GM18870 (cell line): Measurements from ENCODE around the gene TBC1D3D.
"Not testable (repeated sequence)": the region's sequence is repeated elsewhere in the genome, so short reads cannot be mapped to it uniquely, and the experiment has no call there.

ENCODE experiments used
- ATAC-seq: cut with Tn5 transposase; IDR thresholded peaks from one replicate; pipeline ENCODE4 v1.9.1; 2021; ENCODE audit warnings: moderate library complexity; ENCODE audit not compliant: unreplicated experiment

Gene TBC1D3D

GRCh38 chr17:38003676-38004075, at the start of gene TBC1D3D:
Gene TBC1D3D (plus strand): TSS chr17:38003976. CDS start chr17:38005561, 1,585 bp downstream.
- not testable (repeated sequence) for ATAC-seq

- ATAC-seq: not testable (repeated sequence)
Measured at GRCh38 chr17:37988960-37989359, 14.8 kb upstream of the TBC1D3D start, which contains the start of gene TBC1D3L. Gene TBC1D3L (minus strand): TSS chr17:37989060. CDS start chr17:37987520, 1,540 bp downstream.
